Hepatocyte (in vitro differentiated cells): ENCODE measurements around the gene SPSB2.

Source experiments
- CTCF ChIP-seq: fragments of 200-600 bp; sonication (generic); IDR thresholded peaks from 2 replicates; pipeline ENCODE4 v1.5.1; 2016; ENCODE audit warnings: antibody characterized with exemption, mild to moderate bottlenecking; ENCODE audit not compliant: poor library complexity
- EZH2 ChIP-seq: fragments of 200-600 bp; sonication (generic); IDR thresholded peaks from 2 replicates; pipeline ENCODE4 v1.6.1; 2016; ENCODE audit warnings: antibody characterized with exemption, mild to moderate bottlenecking, borderline replicate concordance
- EZH2phosphoT487 ChIP-seq: fragments of 200-600 bp; sonication (generic); IDR thresholded peaks from one replicate; pipeline ENCODE4 v1.6.1; 2018; ENCODE audit warnings: antibody characterized with exemption, mild to moderate bottlenecking, low read depth, moderate library complexity; ENCODE audit not compliant: unreplicated experiment, severe bottlenecking

DNA sequence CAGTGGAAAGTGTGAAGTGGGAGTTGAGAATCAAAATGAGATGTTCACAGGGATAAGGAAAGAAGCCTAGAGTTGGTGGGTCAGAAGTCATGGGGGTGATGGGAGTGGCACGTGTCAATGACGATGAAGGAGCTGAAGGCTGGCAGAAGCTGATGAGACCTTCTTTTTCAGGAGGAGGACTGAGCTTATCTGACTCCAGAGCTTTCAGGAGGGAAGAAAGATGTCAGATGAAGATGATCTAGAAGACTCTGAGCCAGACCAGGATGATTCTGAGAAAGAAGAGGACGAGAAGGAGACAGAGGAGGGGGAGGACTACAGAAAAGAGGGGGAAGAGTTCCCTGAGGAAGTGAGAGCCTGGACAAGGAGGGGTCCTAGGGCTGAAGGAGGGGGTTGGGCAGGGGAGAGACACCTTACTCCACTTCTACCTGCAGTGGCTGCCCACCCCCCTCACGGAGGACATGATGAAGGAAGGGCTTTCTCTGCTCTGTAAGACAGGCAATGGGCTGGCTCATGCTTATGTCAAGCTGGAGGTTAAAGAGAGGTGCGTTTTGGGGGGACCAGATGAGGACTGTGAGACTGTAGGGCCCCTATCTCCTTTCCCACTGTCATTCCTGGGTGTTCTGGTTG, 32.4 kb upstream of the SPSB2 start:
- TF ChIP-seq EZH2phosphoT487 (no peak), CTCF (no peak), EZH2 (no peak)
